H1 (cell line): Measurements from ENCODE around the gene MORN2. TPM values are rescaled to one million over a fixed set of nuclear protein-coding genes. Genes with fewer than 3 reads are reported as not detected.

ENCODE experiments used
- CTCF ChIA-PET: fragments of 300-600 bp; sonication (Branson Sonifier 250); formaldehyde crosslinking; loops from one replicate; lab custom pipeline; 2021; ENCODE audit not compliant: partially characterized antibody; lab: Charles Lee
- POLR2A ChIA-PET: fragments of 300-600 bp; sonication (Branson Sonifier 250); formaldehyde crosslinking; loops from one replicate; lab custom pipeline; 2021; ENCODE audit warnings: inconsistent platforms; ENCODE audit not compliant: partially characterized antibody; lab: Charles Lee
- DNase-seq, 2 experiments: peaks; one replicate each; pipeline versions ENCODE4 v3.0.0 to v3.0.0-alpha.2; 2010 to 2022; ENCODE audit warnings: low spot score in 2 of 2, low read depth in 1 of 2, mixed read lengths in 1 of 2
- FAIRE-seq: peaks from 2 replicates; lab custom pipeline; 2011; peaks lifted over from hg19 to GRCh38; lab: Jason Lieb, UNC
- H2AFZ ChIP-seq: 2 replicates; pipeline ENCODE4 v1.8.1; 2012; ENCODE audit warnings: low read length, inconsistent platforms
- H2AK5ac ChIP-seq: 2 replicates; pipeline ENCODE4 v1.6.1; 2013; ENCODE audit warnings: low read depth, low read length
- H2BK120ac ChIP-seq: replicated peaks from 2 replicates; pipeline ENCODE3; 2013; ENCODE audit warnings: low read depth, low read length, inconsistent platforms
- H2BK12ac ChIP-seq: 2 replicates; pipeline ENCODE4 v1.6.1; 2013; ENCODE audit warnings: low read depth, low read length
- H2BK15ac ChIP-seq: 2 replicates; pipeline ENCODE4 v1.6.1; 2013; ENCODE audit warnings: low read length
- H2BK20ac ChIP-seq: 2 replicates; pipeline ENCODE4 v1.6.1; 2013; ENCODE audit warnings: low read length
- H2BK5ac ChIP-seq: 2 replicates; pipeline ENCODE4 v1.6.1; 2013; ENCODE audit warnings: low read depth, low read length
- H3K14ac ChIP-seq: 2 replicates; pipeline ENCODE4 v1.6.1; 2013; ENCODE audit warnings: inconsistent platforms; ENCODE audit not compliant: insufficient read length
- H3K18ac ChIP-seq: 2 replicates; pipeline ENCODE4 v1.6.1; 2013; ENCODE audit warnings: low read length; ENCODE audit errors: extremely low read depth
- H3K23ac ChIP-seq: 2 replicates; pipeline ENCODE4 v1.6.1; 2013; ENCODE audit warnings: inconsistent platforms; ENCODE audit not compliant: insufficient read length
- H3K23me2 ChIP-seq: 2 replicates; pipeline ENCODE4 v1.6.1; 2013; ENCODE audit warnings: low read depth, low read length
- H3K27ac ChIP-seq: 2 replicates; pipeline ENCODE4 v1.6.1; 2011; ENCODE audit warnings: low read depth, low read length, inconsistent platforms
- H3K27me3 ChIP-seq, 4 experiments: replicated peaks in 1 of 4; 1 replicate in 1 of 4; 2 replicates in 3 of 4; pipeline versions ENCODE4 v1.6.1 to v1.8.1; 2011 to 2013; ENCODE audit warnings: low read length in 3 of 4, mild to moderate bottlenecking in 3 of 4, inconsistent platforms in 2 of 4, mixed read lengths in 2 of 4, moderate library complexity in 1 of 4; ENCODE audit not compliant: control insufficient read depth in 3 of 4, insufficient read depth in 3 of 4; ENCODE audit errors: extremely low read depth in 1 of 4
- H3K36me3 ChIP-seq, 4 experiments: 2 replicates each; pipeline versions ENCODE4 v1.6.1 to v1.8.1; 2011 to 2013; ENCODE audit warnings: mild to moderate bottlenecking in 4 of 4, low read length in 3 of 4, moderate library complexity in 2 of 4, control low read depth in 1 of 4, inconsistent platforms in 1 of 4; ENCODE audit not compliant: insufficient read depth in 4 of 4, control insufficient read depth in 2 of 4
- H3K4ac ChIP-seq: replicated peaks from 2 replicates; pipeline ENCODE3; 2013; ENCODE audit warnings: low read length, low read depth, mixed read lengths, inconsistent platforms; ENCODE audit not compliant: insufficient read length
- H3K4me1 ChIP-seq, 4 experiments: replicated peaks in 1 of 4; 1 replicate in 1 of 4; 2 replicates in 3 of 4; pipeline versions ENCODE4 v1.6.1 to v1.8.1; 2011 to 2013; ENCODE audit warnings: low read length in 3 of 4, inconsistent platforms in 2 of 4, mixed read lengths in 1 of 4; ENCODE audit not compliant: insufficient read depth in 4 of 4, control insufficient read depth in 3 of 4
- H3K4me2 ChIP-seq, 2 experiments: 2 replicates each; pipeline versions ENCODE4 v1.6.1 to v1.8.1; 2011 to 2013; ENCODE audit warnings: low read depth in 2 of 2, low read length in 2 of 2, control low read depth in 1 of 2, inconsistent platforms in 1 of 2, mild to moderate bottlenecking in 1 of 2; ENCODE audit not compliant: insufficient read depth in 1 of 2
- H3K4me3 ChIP-seq, 4 experiments: fragments of 200-600, 300-600 bp in 1 of 4; sonication (generic), shearing (Covaris generic), sonication (Bioruptor Twin) in 1 of 4; 2 replicates each; pipeline versions ENCODE4 v1.5.1 to v1.8.1; 2011 to 2016; ENCODE audit warnings: low read length in 4 of 4, low read depth in 3 of 4, control low read depth in 2 of 4, inconsistent platforms in 2 of 4, mild to moderate bottlenecking in 2 of 4, mixed read lengths in 1 of 4, moderate library complexity in 1 of 4; ENCODE audit not compliant: insufficient read depth in 2 of 4; ENCODE audit errors: extremely low read depth in 1 of 4
- H3K56ac ChIP-seq: replicated peaks from 2 replicates; pipeline ENCODE3; 2013; ENCODE audit warnings: low read depth, mild to moderate bottlenecking, mixed read lengths, low read length, inconsistent platforms; ENCODE audit not compliant: insufficient read length
- H3K79me1 ChIP-seq: 2 replicates; pipeline ENCODE4 v1.6.1; 2013; ENCODE audit warnings: low read depth, low read length, control low read depth
- H3K79me2 ChIP-seq, 2 experiments: 2 replicates each; pipeline versions ENCODE4 v1.6.1 to v1.8.1; 2012 to 2013; ENCODE audit warnings: low read length in 2 of 2, mild to moderate bottlenecking in 2 of 2, inconsistent platforms in 1 of 2; ENCODE audit not compliant: insufficient read depth in 2 of 2, control insufficient read depth in 1 of 2
- H3K9ac ChIP-seq, 4 experiments: replicated peaks in 1 of 4; 1 replicate in 1 of 4; 2 replicates in 3 of 4; pipeline versions ENCODE4 v1.6.1 to v1.8.1; 2011 to 2013; ENCODE audit warnings: low read depth in 3 of 4, low read length in 3 of 4, control low read depth in 2 of 4, mild to moderate bottlenecking in 2 of 4, moderate library complexity in 2 of 4, inconsistent platforms in 1 of 4; ENCODE audit errors: extremely low read depth in 1 of 4
- H3K9me3 ChIP-seq, 2 experiments: 2 replicates each; pipeline versions ENCODE4 v1.6.1 to v1.8.1; 2012 to 2013; ENCODE audit warnings: mild to moderate bottlenecking in 2 of 2, moderate library complexity in 2 of 2, control low read depth in 1 of 2, inconsistent platforms in 1 of 2, low read depth in 1 of 2, low read length in 1 of 2, mixed read lengths in 1 of 2; ENCODE audit not compliant: insufficient read depth in 2 of 2
- H4K20me1 ChIP-seq, 2 experiments: replicated peaks in 1 of 2; 2 replicates each; pipeline versions ENCODE3 to v1.8.1; 2011 to 2013; ENCODE audit warnings: inconsistent platforms in 2 of 2, low read length in 2 of 2, mild to moderate bottlenecking in 1 of 2; ENCODE audit not compliant: insufficient read depth in 2 of 2, control insufficient read depth in 1 of 2
- H4K5ac ChIP-seq: 2 replicates; pipeline ENCODE4 v1.6.1; 2013; ENCODE audit warnings: low read length, low read depth, mixed read lengths, inconsistent platforms; ENCODE audit not compliant: insufficient read length
- H4K8ac ChIP-seq: 2 replicates; pipeline ENCODE4 v1.8.0; 2013; ENCODE audit warnings: mild to moderate bottlenecking, moderate library complexity, low read length, inconsistent platforms; ENCODE audit not compliant: insufficient read depth; ENCODE audit errors: extremely low read depth
- H4K91ac ChIP-seq: replicated peaks from 2 replicates; pipeline ENCODE3; 2013; ENCODE audit warnings: low read length, mixed read lengths, inconsistent platforms; ENCODE audit not compliant: insufficient read length
- KDM1A ChIP-seq: fragments of 200-600, 300-600 bp; sonication (generic); IDR thresholded peaks from 2 replicates; pipeline ENCODE4 v1.7.1; 2016; ENCODE audit warnings: mild to moderate bottlenecking, low read length, borderline replicate concordance
- RAD21 ChIP-seq, 2 experiments: IDR thresholded peaks in 1 of 2; conservative IDR thresholded peaks in 1 of 2; 2 replicates each; pipeline ENCODE4 v1.6.1; 2011; ENCODE audit warnings: low read depth in 2 of 2, low read length in 2 of 2, improper control_type of control experiment in 1 of 2, inconsistent platforms in 1 of 2, mild to moderate bottlenecking in 1 of 2, moderate library complexity in 1 of 2
- RXRA ChIP-seq: IDR thresholded peaks from 2 replicates; pipeline ENCODE4 v1.6.1; 2011; ENCODE audit warnings: low read depth, mild to moderate bottlenecking, low read length, moderate library complexity; ENCODE audit not compliant: insufficient read depth
- SP4 ChIP-seq: IDR thresholded peaks from 2 replicates; pipeline ENCODE4 v1.6.1; 2012; ENCODE audit warnings: low read length, inconsistent platforms
- TAF1 ChIP-seq: IDR thresholded peaks from 2 replicates; pipeline ENCODE4 v1.6.1; 2011; ENCODE audit warnings: mild to moderate bottlenecking, low read depth, low read length
- YY1 ChIP-seq: IDR thresholded peaks from 2 replicates; pipeline ENCODE4 v1.6.1; 2011; ENCODE audit warnings: low read depth, mild to moderate bottlenecking, low read length
- WGBS, 2 experiments: shearing (Covaris generic) in 1 of 2; methylation state at CpG; one replicate each; pipeline versions ENCODE4 v1.1.6 to v1.1.7; 2013 to 2015; ENCODE audit warnings: low lambda C conversion rate in 2 of 2, mixed read lengths in 2 of 2, inconsistent platforms in 1 of 2, low coverage in 1 of 2, missing lambda C conversion rate in 1 of 2; ENCODE audit not compliant: insufficient replicate concordance in 2 of 2, insufficient coverage in 1 of 2, insufficient read length in 1 of 2; ENCODE audit errors: extremely low coverage in 1 of 2, missing lambda C conversion rate in 1 of 2; 5-methylcytosine and 5-hydroxymethylcytosine counted together
- polyA plus RNA-seq, 7 experiments: library from polyadenylated mRNA; depleted of rRNA in 3 of 7; stranded (reverse) in 5 of 7; unstranded in 2 of 7; fragments of >200 nt in 5 of 7; fragments of 200-250 nt in 2 of 7; gene quantifications; 1 replicate in 5 of 7; 2 replicates in 1 of 7; 4 replicates in 1 of 7; pipeline versions ENCODE4 v1.2.1 to v1.2.3, GENCODE V29; 2011 to 2013; ENCODE audit warnings: missing spikeins in 2 of 7, mixed read lengths in 2 of 7
- total RNA-seq: library from RNA; stranded (reverse); fragmentation: NEBNext Ultra II Directional; extraction: Animal tissue kit (Norgen Biotek cat#: 25700); gene quantifications from 2 replicates; pipeline ENCODE4 v1.2.1, GENCODE V29; 2021

The MORN2 gene
- total and polyA plus RNA-seq, 2 of the 8 experiments (the other 6 are each of a cell fraction or from before 2014, with no cell fraction given): 7.2 to 11.3 TPM

- H3K18ac ChIP-seq: no peak overlapping the region
- H2BK5ac ChIP-seq: no peak overlapping the region
- H3K79me2 ChIP-seq: no peaks in the 10 kb centered on the region
- no peaks in the 10 kb centered on the region for H3K79me1 ChIP-seq
- no peak overlapping the region for H4K5ac ChIP-seq
- H3K4me2 ChIP-seq: no peak overlapping the region
- no peak overlapping the region for H3K14ac ChIP-seq
- H3K23ac ChIP-seq: no peak overlapping the region
- no peak overlapping the region for H2AFZ ChIP-seq
- H4K8ac ChIP-seq: no peak overlapping the region
- no peak overlapping the region for H2BK120ac ChIP-seq
- H3K9me3 ChIP-seq: no peaks in the 10 kb centered on the region
- FAIRE-seq (no peak), DNase-seq (no peak)
- H3K27me3 ChIP-seq: no peaks in the 10 kb centered on the region; a peak in 1 of 7 replicates
- H2AK5ac ChIP-seq: no peak overlapping the region
- H2BK12ac ChIP-seq: no peak overlapping the region
- POLR2A ChIA-PET: no interaction called here
- WGBS, 2 experiments: 87% methylated on average over 2 of the region's 2 CpGs; no CpG with 5 or more reads in 1 of the 2 experiments
- H3K4me1 ChIP-seq: no peaks in the 10 kb centered on the region
- no peak overlapping the region for H3K4me3 ChIP-seq
- no peak overlapping the region for H4K91ac ChIP-seq
- no peaks in the 10 kb centered on the region for H3K36me3 ChIP-seq
- CTCF ChIA-PET: interaction anchor here (0.7 to 1.9 kb wide), 3 partner anchors 17 to 299 kb away, joined by 3 to 5 read pairs (median 3); no protein-coding TSS in a partner anchor
- H4K20me1 ChIP-seq: no peaks in the 10 kb centered on the region
- H3K27ac ChIP-seq: no peak overlapping the region
- H2BK15ac ChIP-seq: no peak overlapping the region
- H3K23me2 ChIP-seq: no peaks in the 10 kb centered on the region; the same call in 1 of the 2 replicates
- H2BK20ac ChIP-seq: no peak overlapping the region
- H3K9ac ChIP-seq: no peak overlapping the region
- no peak overlapping the region for H3K4ac ChIP-seq
- no peak overlapping the region for H3K56ac ChIP-seq
- no peak for TF ChIP-seq KDM1A
- no peak for TF ChIP-seq TAF1
- TF ChIP-seq SP4: no peak
- no peak for TF ChIP-seq RXRA
- no peak for TF ChIP-seq RAD21 (IDR thresholded peaks at IDR 0.05 in 1 of 2, conservative IDR thresholded peaks at IDR 0.05 in 1 of 2; ENCODE audit: low read depth in 2 of 2, low read length in 2 of 2)
- TF ChIP-seq YY1: no peak
Measured at GRCh38 chr2:38930600-38930999, 54.8 kb downstream of the MORN2 start.
